Karpas-422 (cell line): ENCODE results near the gene ALK. TPM values are rescaled to one million over a fixed set of nuclear protein-coding genes. Genes with fewer than 3 reads are reported as not detected.

ENCODE experiments used
- DNase-seq: peaks from one replicate; pipeline ENCODE4 v3.0.0-alpha.2; 2015
- H2AFZ ChIP-seq: fragments of 200-600 bp; sonication (generic); 2 replicates; pipeline ENCODE4 v1.6.1; 2014; ENCODE audit warnings: antibody characterized with exemption, low read length, mixed read lengths
- H3K27ac ChIP-seq: fragments of 200-600 bp; sonication (generic); 2 replicates; pipeline ENCODE4 v1.5.1; 2014; ENCODE audit warnings: mild to moderate bottlenecking, low read length, moderate library complexity
- H3K27me3 ChIP-seq: fragments of 200-600 bp; sonication (generic); 2 replicates; pipeline ENCODE4 v1.6.1; 2014; ENCODE audit warnings: low read length, mixed read lengths
- H3K36me3 ChIP-seq: fragments of 200-600 bp; sonication (generic); 2 replicates; pipeline ENCODE4 v1.6.1; 2014; ENCODE audit warnings: low read length, mixed read lengths; ENCODE audit not compliant: insufficient read depth
- H3K4me1 ChIP-seq: fragments of 200-600 bp; sonication (generic); 2 replicates; pipeline ENCODE4 v1.6.1; 2014; ENCODE audit warnings: mild to moderate bottlenecking, low read length, mixed read lengths
- H3K4me2 ChIP-seq: fragments of 200-600 bp; sonication (generic); 2 replicates; pipeline ENCODE4 v1.6.1; 2014; ENCODE audit warnings: low read length, low read depth, mild to moderate bottlenecking; ENCODE audit not compliant: poor library complexity, severe bottlenecking
- H3K4me3 ChIP-seq: fragments of 200-600 bp; sonication (generic); 2 replicates; pipeline ENCODE4 v1.5.1; 2014; ENCODE audit warnings: mild to moderate bottlenecking, antibody characterized with exemption, low read length, mixed read lengths
- H3K79me2 ChIP-seq: fragments of 200-600 bp; sonication (generic); 2 replicates; pipeline ENCODE4 v1.6.1; 2014; ENCODE audit warnings: mild to moderate bottlenecking, low read length, mixed read lengths
- H3K9ac ChIP-seq: fragments of 200-600 bp; sonication (generic); 2 replicates; pipeline ENCODE4 v1.6.0; 2014; ENCODE audit warnings: low read length
- H3K9me2 ChIP-seq: fragments of 200-600 bp; sonication (generic), shearing (Covaris generic); replicated peaks from 2 replicates; pipeline ENCODE4 v1.6.0; 2014; ENCODE audit warnings: mild to moderate bottlenecking, low read length, moderate library complexity; ENCODE audit not compliant: insufficient read depth
- H3K9me3 ChIP-seq: fragments of 300-700, 200-600 bp; sonication (generic); 2 replicates; pipeline ENCODE4 v1.6.1; 2014; ENCODE audit warnings: low read length, mixed read lengths
- H4K20me1 ChIP-seq: fragments of 200-600 bp; sonication (generic); 2 replicates; pipeline ENCODE4 v1.6.1; 2014; ENCODE audit warnings: mild to moderate bottlenecking, antibody characterized with exemption, low read length, low read depth; ENCODE audit not compliant: insufficient read depth
- total RNA-seq: library from RNA; depleted of rRNA; stranded (reverse); fragments of >200 nt; shearing (Covaris generic); gene quantifications from 2 replicates; pipeline ENCODE4 v1.2.3, GENCODE V29; 2014; ENCODE audit warnings: low replicate concordance

The ALK gene
- total RNA-seq, 1 experiment from 2014 or later: not detected

DNA sequence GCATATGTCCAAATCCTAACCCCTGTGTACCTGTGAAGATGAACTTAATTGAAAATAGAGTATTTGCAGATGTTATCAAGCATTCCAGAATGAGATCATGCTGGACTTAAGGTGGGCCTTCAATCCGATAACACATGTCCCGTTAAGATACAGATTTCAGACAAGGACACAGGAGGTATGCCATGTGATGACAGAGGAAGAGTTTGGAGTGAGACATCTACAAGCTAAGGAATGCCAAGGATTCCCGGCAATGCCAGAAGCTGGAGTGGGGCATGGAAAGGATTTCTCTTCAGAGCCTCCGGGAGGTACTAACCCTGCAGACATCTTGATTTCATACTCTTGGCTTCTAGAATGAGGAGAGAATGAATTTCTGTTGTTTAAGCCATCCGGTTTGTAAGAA lies 231.7 kb downstream of the ALK start:
- Histone ChIP-seq H3K4me2 (no peak overlapping the region), H3K79me2 (no peaks in the 10 kb centered on the region), H3K9ac (no peak overlapping the region), H2AFZ (no peak overlapping the region), H3K4me3 (no peak overlapping the region), H3K36me3 (no peaks in the 10 kb centered on the region), H4K20me1 (no peaks in the 10 kb centered on the region), H3K9me2 (no peaks in the 10 kb centered on the region), H3K27me3 (no peaks in the 10 kb centered on the region), H3K27ac (no peak overlapping the region), H3K9me3 (no peaks in the 10 kb centered on the region), H3K4me1 (no peaks in the 10 kb centered on the region)
- DNase-seq: no peak

DNA sequence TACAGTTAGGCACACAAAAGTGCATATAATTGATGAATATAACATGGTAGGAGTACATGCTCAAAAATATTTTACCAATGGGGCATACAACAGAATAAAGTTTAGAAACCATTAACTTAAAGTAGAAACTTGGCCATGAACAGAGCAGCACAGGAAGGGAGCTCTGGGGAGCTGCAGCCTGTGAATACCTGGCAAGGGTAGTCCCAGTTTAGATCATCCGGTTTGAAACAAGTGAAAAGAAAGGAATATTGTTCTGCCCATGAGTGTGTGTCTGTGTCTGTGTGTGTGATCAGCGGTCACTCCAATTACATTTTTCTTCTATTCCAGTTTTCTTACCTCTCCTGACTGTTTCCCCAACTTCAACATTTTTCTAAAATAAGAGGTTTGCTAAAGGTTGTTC lies 233.0 kb downstream of the ALK start:
- Histone ChIP-seq H4K20me1 (no peaks in the 10 kb centered on the region), H3K4me2 (no peak overlapping the region), H3K36me3 (no peaks in the 10 kb centered on the region), H3K4me1 (no peaks in the 10 kb centered on the region), H3K27ac (no peak overlapping the region), H3K9me2 (no peaks in the 10 kb centered on the region), H3K27me3 (no peaks in the 10 kb centered on the region), H3K9ac (no peak overlapping the region), H3K4me3 (no peak overlapping the region), H3K79me2 (no peaks in the 10 kb centered on the region), H2AFZ (no peak overlapping the region), H3K9me3 (no peaks in the 10 kb centered on the region)
- DNase-seq: no peak

DNA sequence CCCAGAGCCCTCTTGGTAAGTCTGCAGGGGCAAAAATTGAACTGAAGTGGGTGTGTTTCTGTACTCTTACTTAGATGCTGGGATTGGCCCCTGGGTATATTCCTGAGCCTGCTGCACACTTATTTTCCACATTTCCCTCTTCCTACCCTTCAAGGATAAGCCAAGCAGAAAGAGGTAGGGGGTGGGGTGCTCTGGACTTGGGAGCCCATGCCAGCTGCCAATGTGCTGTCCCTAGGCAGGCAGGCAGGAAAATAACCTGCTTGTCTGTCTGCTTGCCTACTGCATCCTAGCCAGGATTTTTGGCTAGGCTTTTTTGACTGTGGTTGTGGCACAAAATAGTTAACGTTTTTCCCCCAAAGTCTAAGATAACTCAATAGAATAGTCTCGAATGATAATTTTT lies 234.3 kb downstream of the ALK start:
- no peaks in the 10 kb centered on the region for H3K4me1 ChIP-seq
- no peak overlapping the region for H3K4me2 ChIP-seq
- no peaks in the 10 kb centered on the region for H3K27me3 ChIP-seq
- no peaks in the 10 kb centered on the region for H3K9me3 ChIP-seq
- no peaks in the 10 kb centered on the region for H3K79me2 ChIP-seq
- H2AFZ ChIP-seq: no peak overlapping the region
- no peak overlapping the region for H3K27ac ChIP-seq
- no peaks in the 10 kb centered on the region for H3K9me2 ChIP-seq
- H3K9ac ChIP-seq: no peak overlapping the region
- H3K36me3 ChIP-seq: no peaks in the 10 kb centered on the region
- H3K4me3 ChIP-seq: no peak overlapping the region
- H4K20me1 ChIP-seq: no peaks in the 10 kb centered on the region
- no peak for DNase-seq

DNA sequence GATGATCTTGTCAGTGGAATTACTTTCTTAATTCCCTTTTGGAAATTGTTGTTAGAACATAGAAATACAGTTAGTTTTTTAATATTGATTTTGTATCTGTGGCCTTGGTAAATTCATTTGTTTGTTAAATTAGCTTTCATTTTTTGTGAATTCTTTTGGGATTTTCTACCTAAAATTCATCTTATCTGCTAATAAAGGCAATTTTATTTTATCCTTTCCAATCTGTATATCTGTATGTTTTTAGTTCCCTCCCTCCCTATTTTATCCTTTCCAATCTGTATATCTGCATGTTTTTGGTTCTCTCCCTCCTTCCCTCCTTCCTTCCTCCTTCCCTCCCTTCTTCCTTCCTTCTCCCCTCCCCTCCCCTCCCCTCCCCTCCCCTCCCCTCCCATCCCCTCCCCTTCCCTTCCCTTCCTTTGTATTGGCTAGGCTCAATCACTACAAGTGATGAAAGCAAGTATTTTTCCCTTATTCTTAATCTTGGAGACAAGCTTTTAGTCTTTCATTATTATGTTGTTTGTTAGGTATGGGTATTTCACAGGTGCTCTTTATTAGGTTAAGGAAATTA lies 244.4 kb downstream of the ALK start:
- Histone ChIP-seq H3K4me3 (no peak overlapping the region), H4K20me1 (no peaks in the 10 kb centered on the region), H3K9me2 (no peaks in the 10 kb centered on the region), H3K36me3 (no peaks in the 10 kb centered on the region), H3K79me2 (no peaks in the 10 kb centered on the region), H3K9me3 (no peaks in the 10 kb centered on the region), H3K27ac (no peak overlapping the region), H3K9ac (no peak overlapping the region), H3K4me2 (no peak overlapping the region), H3K27me3 (peaks cover 4% of the 10 kb centered on the region; the same call in 1 of the 2 replicates), H2AFZ (no peak overlapping the region), H3K4me1 (no peaks in the 10 kb centered on the region)
- DNase-seq: no peak

DNA sequence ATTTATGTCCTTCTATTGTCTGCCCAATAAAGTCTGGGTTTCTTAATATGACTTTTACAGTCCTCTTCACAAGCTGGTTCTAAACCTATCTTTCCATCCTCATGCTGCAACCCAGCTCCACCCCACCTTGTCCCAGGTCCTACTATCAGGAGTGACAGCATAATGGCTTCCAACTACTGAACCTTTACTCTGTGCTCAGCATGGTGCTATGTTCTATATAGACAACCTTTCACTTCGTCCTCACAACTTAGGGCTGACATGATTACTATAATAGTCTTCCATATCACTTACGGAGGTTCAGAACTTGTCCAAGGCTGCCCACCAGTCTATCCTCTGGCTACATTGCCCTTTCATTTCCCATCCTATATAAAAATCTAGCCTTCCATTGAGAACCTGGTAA lies 256.8 kb downstream of the ALK start:
- Histone ChIP-seq H3K9me2 (no peaks in the 10 kb centered on the region), H3K4me2 (no peak overlapping the region), H3K36me3 (no peaks in the 10 kb centered on the region), H3K9ac (no peak overlapping the region), H3K27ac (no peak overlapping the region), H3K4me3 (no peak overlapping the region), H2AFZ (no peak overlapping the region), H3K27me3 (peaks cover 3% of the 10 kb centered on the region; the same call in 1 of the 2 replicates), H4K20me1 (no peaks in the 10 kb centered on the region), H3K79me2 (no peaks in the 10 kb centered on the region), H3K4me1 (no peaks in the 10 kb centered on the region), H3K9me3 (no peaks in the 10 kb centered on the region)
- DNase-seq: no peak

DNA sequence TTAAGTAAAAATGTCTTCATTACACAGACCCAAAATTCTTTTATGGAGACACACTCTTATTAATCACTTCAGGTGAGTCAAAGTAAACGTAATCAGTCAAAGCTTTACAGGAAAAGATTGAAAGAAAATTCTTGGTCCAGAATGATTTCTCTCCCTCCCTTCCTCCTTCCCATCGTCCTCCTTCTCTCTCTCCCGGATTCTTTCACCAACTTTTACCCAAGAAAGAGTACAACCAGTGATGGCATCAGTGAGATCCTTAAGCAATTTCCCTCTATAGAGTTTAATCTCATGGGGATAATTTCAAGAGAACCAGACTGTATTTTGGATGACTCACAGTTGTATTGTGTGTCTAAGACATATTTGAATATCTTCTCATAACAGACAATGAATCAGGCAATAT lies 258.1 kb downstream of the ALK start:
- Histone ChIP-seq H3K79me2 (no peaks in the 10 kb centered on the region), H4K20me1 (no peaks in the 10 kb centered on the region), H3K4me1 (no peaks in the 10 kb centered on the region), H3K4me2 (no peak overlapping the region), H2AFZ (no peak overlapping the region), H3K4me3 (no peak overlapping the region), H3K27me3 (peaks cover 3% of the 10 kb centered on the region; the same call in 1 of the 2 replicates), H3K9me2 (no peaks in the 10 kb centered on the region), H3K9ac (no peak overlapping the region), H3K9me3 (no peaks in the 10 kb centered on the region), H3K27ac (no peak overlapping the region), H3K36me3 (no peaks in the 10 kb centered on the region)
- DNase-seq: no peak

DNA sequence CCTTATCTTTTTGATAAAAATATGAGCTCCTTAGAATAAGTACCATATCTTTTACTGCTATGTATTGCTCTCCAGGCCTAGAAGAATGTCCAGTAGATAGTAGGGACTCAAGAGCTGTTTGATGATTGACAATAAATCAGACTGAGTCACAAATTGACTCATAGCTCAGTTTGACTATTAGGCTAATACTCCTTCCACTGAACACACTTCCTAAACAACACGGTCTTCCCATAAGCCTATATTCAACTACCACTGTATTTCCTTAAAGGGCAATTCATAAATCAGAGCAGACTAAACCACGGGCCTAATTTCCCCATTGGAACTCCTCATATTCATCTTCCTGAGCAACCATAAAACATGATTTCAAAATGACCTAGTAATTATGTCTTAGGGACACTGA lies 258.5 kb downstream of the ALK start:
- Histone ChIP-seq H3K27me3 (peaks cover 3% of the 10 kb centered on the region; the same call in 1 of the 2 replicates), H3K4me2 (no peak overlapping the region), H3K9me2 (no peaks in the 10 kb centered on the region), H4K20me1 (no peaks in the 10 kb centered on the region), H3K9me3 (no peaks in the 10 kb centered on the region), H3K27ac (no peak overlapping the region), H2AFZ (no peak overlapping the region), H3K36me3 (no peaks in the 10 kb centered on the region), H3K4me3 (no peak overlapping the region), H3K9ac (no peak overlapping the region), H3K79me2 (no peaks in the 10 kb centered on the region), H3K4me1 (no peaks in the 10 kb centered on the region)
- DNase-seq: no peak

DNA sequence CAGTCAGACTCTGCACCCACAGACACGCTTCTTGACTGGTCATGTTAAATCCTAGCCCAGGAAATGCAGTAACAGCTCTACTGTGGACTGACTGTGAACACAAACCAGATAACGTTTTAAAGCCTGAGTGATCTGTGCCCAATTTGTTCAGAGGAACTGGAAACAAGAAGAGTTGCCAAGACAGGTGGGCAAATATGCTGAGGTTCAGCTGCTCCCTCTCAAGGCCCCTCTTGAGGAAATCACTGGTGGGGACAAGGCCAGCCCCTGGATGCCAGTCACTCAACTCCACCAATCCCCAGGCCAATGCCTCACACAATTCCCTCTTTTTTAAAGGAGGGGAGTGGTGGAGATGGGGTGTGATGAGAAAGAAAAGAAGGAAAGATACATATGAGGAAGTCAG lies 261.2 kb downstream of the ALK start:
- H3K9me3 ChIP-seq: no peaks in the 10 kb centered on the region
- no peak overlapping the region for H3K4me2 ChIP-seq
- DNase-seq: no peak
- H3K27me3 ChIP-seq: peaks cover 3% of the 10 kb centered on the region; the same call in 1 of the 2 replicates
- H4K20me1 ChIP-seq: no peaks in the 10 kb centered on the region
- no peaks in the 10 kb centered on the region for H3K79me2 ChIP-seq
- no peak overlapping the region for H3K4me3 ChIP-seq
- no peaks in the 10 kb centered on the region for H3K9me2 ChIP-seq
- H2AFZ ChIP-seq: no peak overlapping the region
- no peak overlapping the region for H3K27ac ChIP-seq
- H3K4me1 ChIP-seq: no peaks in the 10 kb centered on the region
- H3K9ac ChIP-seq: no peak overlapping the region
- no peaks in the 10 kb centered on the region for H3K36me3 ChIP-seq

DNA sequence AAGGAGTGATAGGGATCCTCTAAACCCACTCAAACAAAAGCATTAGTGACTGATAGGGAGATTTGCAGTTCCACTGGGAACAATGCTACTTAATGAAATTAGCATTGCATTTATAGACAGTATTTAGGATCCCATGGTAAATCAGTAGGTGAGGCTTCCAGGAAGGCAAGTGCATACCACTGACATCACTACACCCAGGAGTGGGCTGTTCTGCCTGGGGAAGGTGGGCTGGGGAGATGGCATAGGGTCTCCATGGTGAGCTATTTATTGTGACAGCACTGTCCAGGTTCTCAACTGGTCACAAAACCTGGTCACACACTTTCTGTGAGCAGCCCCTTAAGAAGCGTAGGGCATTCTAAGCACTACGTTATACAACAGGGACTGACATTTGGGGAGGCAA lies 262.2 kb downstream of the ALK start:
- Histone ChIP-seq H3K4me3 (no peak overlapping the region), H3K27ac (no peak overlapping the region), H3K9me3 (no peaks in the 10 kb centered on the region), H3K36me3 (no peaks in the 10 kb centered on the region), H4K20me1 (no peaks in the 10 kb centered on the region), H3K9me2 (no peaks in the 10 kb centered on the region), H3K4me2 (no peak overlapping the region), H3K4me1 (no peaks in the 10 kb centered on the region), H3K79me2 (no peaks in the 10 kb centered on the region), H2AFZ (no peak overlapping the region), H3K27me3 (peaks cover 3% of the 10 kb centered on the region; the same call in 1 of the 2 replicates), H3K9ac (no peak overlapping the region)
- DNase-seq: no peak
